Superior temporal gyrus (tissue), 1 donor: ENCODE measurements around the gene CLDN15.
"Not testable (repeated sequence)": the region's sequence is repeated elsewhere in the genome, so short reads cannot be mapped to it uniquely, and the experiment has no call there.

Experiments used
- DNase-seq: peaks from one replicate; pipeline ENCODE4 v3.0.0-alpha.2; 2016; ENCODE audit errors: extremely low spot score

The CLDN15 gene

DNA sequence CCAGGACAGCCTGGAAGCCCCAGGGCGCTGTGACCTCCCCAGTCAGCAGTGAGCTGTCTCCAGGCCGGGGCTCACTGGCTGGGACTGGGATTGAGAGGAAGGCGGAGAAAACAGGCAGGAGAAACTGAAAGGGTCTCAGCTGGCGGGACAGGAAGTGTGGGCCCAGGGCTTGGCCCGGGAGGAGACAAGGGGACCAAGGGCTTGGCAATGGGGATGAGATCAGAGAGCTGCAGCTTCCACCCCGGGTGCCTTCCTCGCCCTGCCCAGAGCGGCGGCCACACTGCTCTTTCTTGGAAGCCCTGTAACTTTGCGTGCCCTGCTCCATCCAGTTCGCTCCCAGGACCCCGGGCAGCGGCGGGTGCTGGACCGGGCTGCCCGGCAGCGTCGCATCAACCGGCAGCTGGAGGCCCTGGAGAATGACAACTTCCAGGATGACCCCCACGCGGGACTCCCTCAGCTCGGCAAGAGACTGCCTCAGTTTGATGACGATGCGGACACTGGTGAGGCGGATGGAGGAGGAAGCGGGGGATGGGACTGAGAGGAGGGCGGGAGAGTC lies 15.2 kb downstream of the CLDN15 start:
- no peak for DNase-seq

DNA sequence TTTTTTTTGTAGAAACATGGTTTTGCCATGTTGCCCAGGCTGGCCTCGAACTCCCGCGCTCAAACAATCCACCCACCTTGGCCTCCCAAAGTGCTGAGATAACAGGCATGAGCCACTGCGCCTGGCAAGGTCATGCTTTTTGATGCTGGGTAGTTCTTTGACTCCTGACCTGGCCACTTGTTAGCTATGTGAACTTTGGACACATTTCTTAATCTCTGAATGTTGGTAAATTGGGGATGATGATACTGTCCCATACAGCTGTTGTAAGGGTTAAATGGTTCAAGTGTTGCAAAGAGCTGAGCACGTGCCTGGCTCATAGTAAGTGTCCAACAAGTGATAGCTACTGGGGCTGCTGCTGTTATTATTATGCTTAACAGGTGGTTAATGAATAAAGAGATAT lies 17.3 kb downstream of the CLDN15 start:
- no peak for DNase-seq

DNA sequence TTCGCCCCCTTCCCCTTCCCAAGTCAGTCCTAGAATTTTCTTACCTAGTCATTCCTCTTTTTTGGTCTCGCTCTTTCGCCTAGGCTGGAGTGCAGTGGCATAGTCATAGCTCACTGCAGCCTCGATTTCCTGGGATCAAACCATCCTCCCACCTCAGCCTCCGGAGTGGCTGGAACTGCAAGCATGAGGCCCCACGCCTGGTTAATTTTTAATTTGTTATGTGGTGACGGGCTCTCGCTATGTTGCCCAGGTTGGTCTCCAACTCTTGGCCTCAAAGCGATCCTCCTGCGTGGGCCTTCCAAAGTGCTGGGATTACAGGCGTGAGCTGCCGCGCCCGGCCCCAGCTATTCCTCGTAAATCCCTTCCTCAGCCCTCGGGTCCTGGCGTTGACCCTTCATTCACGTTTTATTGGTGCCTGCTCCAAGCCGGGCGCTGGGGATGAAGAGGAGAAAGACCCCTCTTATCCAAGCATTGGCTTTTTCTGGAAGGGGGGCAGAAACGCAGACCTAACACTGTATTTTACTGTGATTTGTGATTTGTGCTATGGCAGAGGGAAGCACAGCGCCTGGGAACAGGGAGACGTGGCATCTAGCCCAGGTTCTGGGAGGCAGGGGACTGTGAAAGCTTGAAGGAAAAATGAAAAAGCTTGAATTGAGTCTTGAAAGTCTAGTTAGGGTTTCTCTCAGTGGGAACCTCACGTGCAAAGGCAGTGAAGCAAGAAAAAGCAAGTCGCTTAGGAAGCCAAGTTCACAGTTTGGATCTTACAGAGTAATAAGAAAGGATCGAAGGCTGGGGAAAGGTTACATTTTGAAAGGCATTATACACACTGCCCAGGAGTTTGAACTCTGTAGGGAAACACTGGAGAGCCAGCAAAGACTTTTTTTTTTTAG lies 19.1 kb downstream of the CLDN15 start:
- DNase-seq = no peak

DNA sequence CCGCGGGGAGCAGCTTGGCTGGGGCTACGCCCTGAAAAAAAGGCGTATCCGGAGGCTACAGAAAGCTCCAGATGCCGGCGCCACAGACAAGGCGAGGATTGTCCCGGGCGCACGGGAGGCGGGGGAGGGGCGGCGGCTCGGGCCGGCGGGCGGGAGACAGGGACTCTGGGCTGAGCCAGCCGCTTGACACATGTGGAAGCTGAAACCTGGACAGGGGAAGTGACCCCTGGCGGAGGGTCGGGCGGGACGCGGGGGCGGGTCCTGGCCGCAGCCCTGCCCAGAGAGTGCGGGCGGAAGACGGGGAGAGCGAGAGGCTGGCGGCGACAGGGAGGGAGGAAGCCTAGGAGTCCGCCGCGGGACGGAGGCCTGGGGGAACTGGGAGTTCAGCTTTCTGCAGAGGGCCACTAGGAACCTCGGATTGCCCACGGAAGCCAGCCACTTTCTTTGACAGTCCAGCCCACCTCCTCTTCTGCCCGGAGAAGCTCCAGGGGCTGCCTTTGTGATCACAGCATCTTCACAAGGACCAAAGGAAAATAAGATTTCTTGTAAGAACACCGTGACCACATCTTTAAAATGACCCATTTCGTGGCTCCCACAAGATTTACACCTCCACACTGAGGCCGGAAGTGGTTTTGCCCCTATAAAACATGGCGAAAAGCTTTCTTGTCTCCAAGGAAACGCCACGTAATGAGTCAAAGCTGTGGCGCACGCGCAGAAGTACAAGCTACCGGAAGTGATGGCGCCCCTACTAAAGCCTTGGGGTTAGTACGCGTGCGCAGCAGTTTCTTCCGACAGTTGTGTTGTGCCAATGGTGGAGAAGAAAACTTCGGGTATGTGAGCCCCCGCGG lies 20.0 kb downstream of the CLDN15 start, which contains the start of the genes PLOD3 and ZNHIT1:
PLOD3 (minus strand) TSS at position 194 of the 848 bp plus-strand sequence. CDS start 307 bp downstream, outside the sequence.
ZNHIT1 (plus strand) TSS at position 778 of the 848 bp plus-strand sequence; CDS start at position 809, 31 bp downstream.
- peak; percentile 100 for DNase-seq

DNA sequence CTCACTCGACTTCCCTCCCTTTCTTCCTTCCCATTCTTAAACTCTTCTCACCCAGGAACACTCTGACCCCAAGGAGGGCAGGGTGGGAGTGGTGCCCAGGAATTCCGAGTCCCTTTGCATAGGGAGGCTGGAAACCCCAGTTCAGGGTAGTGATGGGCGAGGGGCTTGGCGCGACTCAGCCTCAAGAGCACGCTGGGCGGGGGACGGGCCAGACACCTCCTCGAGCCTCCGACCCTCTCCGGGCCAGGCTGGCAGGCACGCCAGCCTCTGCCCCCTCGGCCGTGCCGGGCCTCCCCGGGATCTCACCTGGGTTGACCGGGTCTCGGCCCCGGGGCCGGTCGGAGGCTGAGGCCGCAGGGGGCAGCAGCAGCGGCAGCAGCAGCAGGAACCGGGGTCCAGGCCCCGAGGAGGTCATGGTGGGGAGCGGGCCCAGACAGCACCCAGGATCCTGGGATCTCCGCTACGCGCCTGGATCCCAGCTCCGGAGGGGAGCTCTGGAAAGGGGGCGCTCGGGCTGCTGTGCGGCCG lies 20.7 kb downstream of the CLDN15 start:
- peak; percentile 15 for DNase-seq

DNA sequence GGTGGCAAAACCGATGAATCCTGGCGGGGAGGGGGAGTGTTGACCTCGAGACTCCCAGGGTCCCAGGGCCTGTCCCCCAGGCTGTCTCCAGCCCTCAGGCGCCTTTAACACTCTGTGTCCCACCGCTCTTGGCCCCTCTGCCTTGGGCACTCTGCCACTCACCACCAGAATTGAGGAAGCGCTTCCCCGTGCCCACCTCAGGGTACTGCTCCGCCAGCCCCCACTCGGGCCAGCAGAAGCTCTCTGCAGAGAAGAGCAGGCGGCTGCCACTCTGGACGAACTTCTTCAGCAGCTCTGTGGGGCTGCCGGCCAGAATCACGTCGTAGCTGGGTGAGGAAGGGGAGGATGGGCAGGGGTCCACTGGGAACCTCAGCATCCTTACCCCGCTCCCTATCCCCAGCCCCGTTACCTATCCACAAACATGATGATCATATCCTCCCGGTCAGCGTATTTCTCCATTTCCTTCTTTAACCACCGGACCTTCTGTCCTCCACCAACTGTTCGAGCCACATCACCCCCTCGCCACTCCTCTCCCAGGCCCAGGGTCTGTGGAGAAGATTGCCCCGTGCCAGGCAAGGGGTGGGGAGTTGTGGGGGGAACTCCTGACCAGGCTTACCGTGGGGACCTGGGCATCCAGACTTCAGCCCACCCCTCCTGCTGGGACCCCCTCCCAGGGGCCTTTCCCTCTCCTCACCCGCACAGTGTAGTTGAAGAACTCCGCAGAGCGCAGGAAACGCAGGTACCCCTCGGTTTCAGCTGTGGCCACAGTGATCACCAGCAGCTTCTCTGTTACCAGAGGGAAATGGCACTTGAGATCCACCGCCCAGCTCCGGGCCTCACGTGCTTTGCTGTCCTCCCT lies 21.4 kb downstream of the CLDN15 start:
- no peak for DNase-seq

DNA sequence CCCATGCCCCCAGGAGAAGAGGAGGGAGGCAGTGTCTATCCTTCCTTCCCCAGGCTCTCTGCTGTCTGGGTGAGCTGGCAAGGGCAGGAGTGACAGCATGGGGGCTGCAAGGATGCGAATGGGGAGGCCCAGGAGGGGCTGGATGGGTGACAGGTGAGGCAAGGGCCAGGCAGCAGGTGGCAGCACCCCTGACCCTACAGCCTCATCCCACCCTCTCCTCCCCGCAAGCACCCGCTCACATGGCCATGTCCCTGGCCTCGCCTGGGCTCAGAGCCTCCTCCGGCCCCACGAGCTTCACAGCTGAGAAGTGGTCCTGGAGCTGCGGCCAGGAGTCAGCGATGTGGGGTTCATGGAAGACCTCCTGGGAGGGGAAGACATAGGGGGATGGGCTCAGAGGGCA lies 25.6 kb downstream of the CLDN15 start:
- no peak for DNase-seq

DNA sequence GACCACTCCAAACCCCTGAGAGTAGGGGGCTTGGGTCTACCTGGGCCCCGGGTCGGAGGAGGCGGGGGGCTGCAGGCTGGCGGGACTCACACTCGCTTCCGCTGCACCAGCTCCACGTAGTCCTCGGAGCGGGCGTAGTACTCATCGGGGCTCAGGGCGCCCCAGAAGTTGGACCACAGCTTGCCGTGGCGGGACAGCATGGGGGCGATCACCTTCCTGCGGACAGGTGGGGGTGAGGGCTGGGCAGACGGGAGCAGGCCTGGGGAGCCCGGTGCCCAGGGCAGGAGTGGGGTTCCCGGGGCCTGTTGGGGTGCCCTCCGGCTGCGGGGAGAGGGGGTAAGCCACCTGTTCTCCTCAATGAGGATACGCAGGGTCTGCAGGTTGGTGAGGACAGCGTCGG lies 26.1 kb downstream of the CLDN15 start:
- DNase-seq = no peak

DNA sequence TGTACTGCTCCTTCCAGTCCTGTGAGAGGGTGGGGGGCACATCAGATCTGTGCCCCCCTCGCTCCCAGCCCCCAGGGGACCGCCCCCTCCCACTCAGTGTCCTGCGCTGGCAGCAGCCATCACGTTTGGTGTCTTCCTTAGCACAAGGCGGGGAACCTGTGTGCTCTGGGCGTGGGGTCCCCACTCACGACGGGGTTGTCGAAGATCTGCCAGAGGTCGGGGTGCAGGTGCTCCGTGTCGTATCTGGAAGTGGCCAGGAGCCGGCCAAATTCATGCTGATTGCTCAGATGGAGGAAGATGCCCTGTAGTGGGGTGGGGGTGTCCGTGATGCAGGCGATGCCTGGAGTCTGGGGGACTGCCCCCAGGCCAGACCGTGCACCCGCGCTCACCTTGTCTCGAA lies 27.5 kb downstream of the CLDN15 start:
- no peak for DNase-seq

DNA sequence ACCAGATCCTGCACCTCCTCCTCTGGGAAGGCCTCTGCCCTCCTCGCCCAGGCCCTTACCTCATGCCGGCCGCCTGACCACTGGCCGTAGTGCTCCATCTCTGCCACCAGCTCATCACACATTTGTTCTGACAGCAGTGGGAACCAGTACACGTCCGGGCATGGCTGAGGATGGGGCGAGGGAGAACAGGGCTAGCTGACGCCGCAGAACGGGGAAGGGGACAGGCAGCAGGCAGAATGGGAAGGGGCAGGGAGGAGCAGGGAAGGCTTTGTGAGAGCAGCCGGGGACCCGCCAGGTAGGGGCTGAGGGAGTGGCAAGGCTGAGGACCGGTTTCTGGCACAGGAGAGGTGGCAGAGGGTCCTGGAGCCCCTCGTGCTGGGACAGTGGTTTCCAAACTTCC lies 28.8 kb downstream of the CLDN15 start:
- DNase-seq = no peak

DNA sequence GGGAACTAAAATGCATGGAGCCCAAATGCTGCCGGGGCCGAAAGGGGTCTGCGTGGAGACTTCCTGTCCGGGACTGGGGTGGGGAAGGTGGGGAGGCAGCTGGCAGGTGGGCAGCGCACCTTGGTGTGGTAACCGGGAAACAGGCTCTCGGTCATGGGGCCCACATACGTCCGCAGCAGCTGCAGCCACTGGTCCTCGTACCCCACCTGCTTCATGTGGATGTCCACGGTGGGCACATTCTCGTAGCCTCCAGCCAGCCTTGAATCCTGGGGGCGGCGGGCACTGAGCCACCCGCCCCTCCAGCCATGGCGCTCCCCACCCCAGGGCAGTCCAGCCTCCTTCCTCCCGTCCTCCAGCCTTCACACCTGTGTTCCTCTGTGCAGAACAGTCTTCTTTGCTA lies 30.1 kb downstream of the CLDN15 start:
- no peak for DNase-seq

DNA sequence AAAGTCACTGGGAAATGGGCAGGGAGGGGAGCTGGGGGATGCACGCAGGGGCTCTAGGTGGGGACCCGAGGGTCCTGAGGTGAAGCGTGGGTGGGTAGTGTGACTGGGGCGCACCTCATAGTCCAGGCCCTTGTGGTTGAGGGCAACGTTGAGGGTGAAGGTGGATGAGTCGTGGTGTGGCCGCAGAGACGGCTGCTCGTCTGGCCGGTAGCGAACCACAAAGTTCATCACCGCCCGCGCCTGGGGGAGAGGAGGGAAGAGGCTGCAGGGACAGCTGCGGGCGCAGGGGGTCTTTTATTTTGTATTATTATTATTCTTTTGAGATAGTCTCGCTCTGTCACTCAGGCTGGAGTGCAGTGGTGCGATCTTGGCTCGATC lies 30.9 kb downstream of the CLDN15 start:
- DNase-seq = no peak

DNA sequence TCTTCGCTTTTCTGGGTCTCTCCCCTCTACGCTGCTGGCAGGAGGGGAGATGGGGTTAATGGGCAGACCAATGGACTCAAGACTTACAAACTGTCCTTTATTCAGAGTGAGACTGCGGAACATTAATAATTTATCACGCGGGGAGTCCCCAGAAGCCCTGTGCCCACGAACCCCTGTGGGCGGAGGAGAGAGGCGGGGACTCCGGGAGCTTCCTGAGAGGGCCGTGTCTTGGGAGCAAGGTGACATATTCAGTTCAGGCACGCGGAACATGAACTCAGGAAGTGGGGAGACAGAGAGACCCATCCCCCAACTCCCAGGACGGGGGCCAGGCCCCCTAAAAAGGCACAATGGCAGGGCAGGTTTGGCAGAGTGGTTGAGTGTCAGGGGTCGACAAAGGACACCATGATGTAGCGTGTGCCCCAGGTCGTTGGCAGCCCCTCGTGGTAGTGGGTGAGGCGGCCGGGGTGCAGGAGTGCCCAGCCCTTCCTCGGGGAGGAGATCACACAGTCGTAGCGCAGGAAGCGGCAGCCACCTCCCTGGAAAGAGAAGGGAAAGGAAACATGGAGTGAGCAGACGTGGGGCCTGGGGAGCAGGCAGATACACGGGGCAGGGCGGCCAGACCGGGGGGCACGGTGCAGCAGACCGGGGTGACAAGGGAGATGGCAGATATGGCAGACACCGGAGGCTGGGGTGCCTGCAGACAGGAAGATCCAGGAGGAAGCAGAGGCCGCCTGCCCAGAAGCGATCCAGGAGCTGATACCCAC lies 31.5 kb downstream of the CLDN15 start:
- DNase-seq = no peak

DNA sequence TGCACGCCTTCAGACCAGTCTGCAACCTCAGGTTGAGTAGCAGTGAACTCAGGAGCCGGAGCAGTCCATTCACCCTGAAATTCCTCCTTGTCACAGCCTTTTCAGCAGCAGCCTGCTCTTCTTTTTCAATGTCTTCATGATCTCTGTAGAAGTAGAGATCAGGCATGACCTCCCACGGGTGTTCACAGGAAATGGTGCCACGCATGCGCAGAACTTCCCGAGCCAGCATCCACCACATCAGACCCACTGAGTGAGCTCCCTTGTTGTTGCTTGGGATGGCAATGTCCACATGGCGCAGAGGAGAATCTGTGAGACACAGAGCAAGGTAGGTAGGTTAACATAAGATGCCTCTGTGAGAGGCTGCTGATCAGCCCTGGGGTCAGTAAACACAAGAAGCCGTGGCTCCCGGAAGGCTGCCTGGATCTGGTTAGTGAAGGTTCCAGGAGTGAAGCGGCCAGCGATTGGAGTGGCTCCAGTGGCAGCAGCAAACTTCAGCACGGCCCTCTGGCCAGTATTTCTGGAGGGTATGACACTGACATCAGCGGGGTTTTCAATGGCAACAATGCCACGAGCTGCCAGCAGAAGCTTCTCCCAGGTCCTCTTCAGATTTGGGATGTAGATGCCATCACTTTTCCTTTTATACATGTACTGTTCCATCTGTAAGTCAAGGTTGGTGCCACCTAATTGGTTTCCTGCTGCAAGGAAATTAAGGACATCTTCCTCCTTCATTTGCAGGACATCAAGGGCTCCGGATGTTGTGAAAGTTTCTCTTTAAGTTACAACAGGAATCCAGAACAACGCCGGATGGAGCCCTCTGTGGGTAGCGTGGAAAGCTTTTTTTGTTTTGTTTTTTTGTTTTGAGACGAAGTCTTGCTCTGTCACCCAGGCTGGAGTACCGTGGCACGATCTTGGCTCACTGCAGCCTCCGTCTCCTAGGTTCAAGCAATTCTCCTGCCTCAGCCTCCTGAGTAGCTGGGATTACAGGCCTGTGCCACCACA lies 33.6 kb downstream of the CLDN15 start:
- not testable (repeated sequence) for DNase-seq

DNA sequence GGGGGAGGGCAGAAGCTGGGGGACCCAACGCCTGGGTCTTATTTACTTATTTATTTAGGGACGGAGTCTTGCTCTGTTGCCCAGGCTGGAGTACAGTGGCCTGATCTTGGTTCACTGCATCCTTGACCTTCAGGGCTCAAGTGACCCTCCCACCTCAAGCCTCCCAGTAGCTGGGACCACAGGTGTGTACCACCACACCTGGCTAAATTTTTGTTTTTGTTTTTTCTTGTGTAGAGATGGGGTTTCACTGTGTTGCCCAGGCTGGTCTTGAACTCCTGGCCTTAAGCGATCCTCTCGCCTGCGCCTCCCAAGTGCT lies 35.0 kb downstream of the CLDN15 start:
- DNase-seq = no peak

DNA sequence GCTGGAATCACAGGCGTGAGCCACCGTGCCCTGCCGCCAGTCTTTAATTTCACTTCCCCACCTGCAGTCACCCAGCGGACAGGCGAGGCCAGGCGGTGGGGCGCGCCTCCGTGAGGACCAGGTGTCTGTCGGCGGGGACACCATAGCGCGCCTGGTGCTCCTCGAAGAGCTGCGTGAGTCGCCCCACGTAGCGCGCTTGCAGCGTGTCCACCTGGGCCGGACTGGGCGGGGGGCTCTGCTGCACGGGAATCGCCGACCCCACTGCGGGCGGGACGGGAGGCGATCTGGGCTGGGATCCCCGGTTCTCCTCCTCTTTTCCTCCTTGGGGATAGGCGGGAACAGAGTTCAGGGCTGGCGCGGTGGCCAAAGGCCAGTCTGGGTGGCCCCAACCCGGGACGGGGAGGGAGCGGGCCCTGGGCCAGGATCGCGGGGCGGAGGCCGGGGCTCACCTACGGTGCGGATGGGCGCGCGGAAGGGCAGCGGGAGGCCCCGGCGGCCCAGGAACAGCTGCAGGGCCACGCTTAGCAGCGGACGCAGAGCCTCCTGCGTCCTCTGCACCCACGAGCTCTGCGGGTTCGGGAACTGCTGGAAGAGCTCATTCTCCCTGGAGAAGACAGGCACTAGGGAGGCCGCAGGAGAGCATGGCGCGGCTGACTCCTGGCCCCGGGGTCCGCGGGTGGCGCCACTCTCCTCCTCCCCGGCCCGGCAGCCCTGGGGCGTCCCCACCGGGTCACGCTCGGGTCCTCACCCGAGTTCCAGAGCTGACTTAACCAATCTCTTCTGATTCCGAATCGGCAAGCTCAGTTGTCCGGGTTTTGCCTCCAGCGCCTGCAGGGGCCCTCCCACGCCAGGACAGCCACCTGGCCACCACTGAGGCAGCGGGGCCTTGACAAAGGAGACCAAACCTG lies 35.7 kb downstream of the CLDN15 start:
- no peak for DNase-seq

DNA sequence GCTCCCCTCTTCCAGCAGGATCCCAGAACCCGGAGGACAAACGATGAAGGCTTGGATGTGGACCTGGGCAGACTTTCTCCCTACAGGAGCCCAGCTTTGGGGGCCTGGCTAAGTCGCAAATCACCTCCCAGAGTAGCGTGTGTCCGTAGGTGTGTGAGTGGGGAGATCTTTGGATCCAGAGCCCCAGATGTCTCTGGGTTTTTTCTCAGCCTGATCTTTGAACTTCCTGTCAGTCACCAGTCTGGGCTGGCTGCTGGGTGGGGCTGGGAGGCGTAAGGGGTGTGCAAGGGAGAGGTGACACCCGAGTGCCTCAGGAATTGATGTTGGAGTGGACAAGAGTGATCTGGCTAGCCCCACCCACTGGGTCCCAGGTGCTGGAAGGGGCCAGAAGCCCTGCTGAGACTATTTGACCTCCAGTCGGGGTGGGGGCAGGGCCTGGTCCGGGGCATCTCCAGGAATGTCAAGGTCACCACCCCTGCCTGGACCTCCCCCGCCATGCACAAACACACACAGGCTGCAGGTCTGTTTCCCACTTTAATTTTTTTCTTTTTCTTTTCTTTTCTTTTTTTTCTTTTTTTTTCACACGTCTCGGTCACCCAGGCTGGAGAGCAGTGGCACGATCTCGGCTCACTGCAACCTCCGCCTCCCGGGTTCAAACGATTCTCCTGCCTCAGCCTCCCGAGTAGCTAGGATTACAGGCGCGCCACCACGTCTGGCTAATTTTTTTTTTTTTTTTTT lies 36.6 kb downstream of the CLDN15 start, which contains the start of gene MOGAT3:
MOGAT3 (minus strand) TSS at position 175 of the 738 bp plus-strand sequence. CDS start 182 bp downstream, outside the sequence.
- DNase-seq = no peak
